Femur (tissue), 1 donor: Measurements from ENCODE around the gene C17orf78.
"Not testable (repeated sequence)": the region's sequence is repeated elsewhere in the genome, so short reads cannot be mapped to it uniquely, and the experiment has no call there.

Experiments
- DNase-seq: peaks from one replicate; pipeline ENCODE4 v3.0.0-alpha.2; 2017

Gene C17orf78

GRCh38 chr17:37441369-37442014 is 65.7 kb downstream of the C17orf78 start:
- not testable (repeated sequence) for DNase-seq
